Tibial nerve (tissue), 4 donors: Measurements from ENCODE around the gene TERT. TPM values are rescaled to one million over a fixed set of nuclear protein-coding genes. Genes with fewer than 3 reads are reported as not detected.

Experiments
- DNase-seq, 2 donors: peaks; one replicate each; pipeline ENCODE4 v3.0.0-alpha.2; 2019; ENCODE audit warnings: low spot score in 2 of 2
- H3K27ac ChIP-seq, 4 donors: fragments of 200-600 bp; sonication (generic) in 3 of 4; one replicate each; pipeline ENCODE4 v1.5.1; 2017 to 2019; ENCODE audit warnings: mild to moderate bottlenecking in 1 of 4
- H3K27me3 ChIP-seq, 2 donors: fragments of 200-600 bp; sonication (generic) in 1 of 2; one replicate each; pipeline versions ENCODE4 v1.5.1 to v1.6.0; 2017 to 2019
- H3K36me3 ChIP-seq, 3 donors: fragments of 200-600 bp; sonication (generic); one replicate each; pipeline ENCODE4 v1.5.1; 2018 to 2019
- H3K4me1 ChIP-seq, 4 donors: fragments of 200-600 bp; sonication (generic) in 3 of 4; one replicate each; pipeline ENCODE4 v1.5.1; 2017 to 2019
- H3K4me3 ChIP-seq, 4 donors: fragments of 200-600 bp; sonication (generic) in 3 of 4; one replicate each; pipeline ENCODE4 v1.5.1; 2017 to 2019; ENCODE audit warnings: mild to moderate bottlenecking in 1 of 4, moderate library complexity in 1 of 4
- H3K9me3 ChIP-seq, 4 donors: fragments of 200-600 bp; sonication (generic) in 3 of 4; one replicate each; pipeline ENCODE4 v1.5.1; 2017 to 2019
- CTCF ChIP-seq, 5 experiments: fragments of 200-600 bp in 3 of 5; fragments of 450-650 bp in 2 of 5; sonication (generic) in 3 of 5; IDR thresholded peaks; one replicate each; pipeline ENCODE4 v1.5.1; 2016 to 2019; ENCODE audit warnings: antibody characterized with exemption in 5 of 5, mild to moderate bottlenecking in 3 of 5, moderate library complexity in 2 of 5
- EP300 ChIP-seq, 2 donors: sonication (generic); formaldehyde crosslinking; IDR thresholded peaks; one replicate each; pipeline ENCODE4 v1.6.1; 2017; ENCODE audit warnings: antibody characterized with exemption in 2 of 2, mild to moderate bottlenecking in 1 of 2
- POLR2A ChIP-seq, 2 donors: fragments of 450-650 bp; IDR thresholded peaks; one replicate each; pipeline ENCODE4 v1.6.1; 2017; ENCODE audit warnings: antibody characterized with exemption in 2 of 2, mild to moderate bottlenecking in 2 of 2, moderate library complexity in 2 of 2
- WGBS, 2 donors: methylation state at CpG; one replicate each; pipeline ENCODE4 v1.1.5; 2018; 5-methylcytosine and 5-hydroxymethylcytosine counted together
- total RNA-seq, 4 donors: library from RNA; depleted of rRNA; stranded (reverse); fragments of >200 nt; gene quantifications; one replicate each; pipeline ENCODE4 v1.1.0, GENCODE V29; 2016

The TERT gene
- total RNA-seq, 4 donors from 2014 or later: not detected

GRCh38 chr5:1226839-1227581, 67.9 kb downstream of the TERT start:
- WGBS, 2 donors: 85% methylated on average over 50 of the region's 50 CpGs
- H3K27me3 ChIP-seq: peaks cover 0 to 6% of the 10 kb centered on the region in 2 donors

GRCh38 chr5:1226231-1226630, 68.6 kb downstream of the TERT start:
- Histone ChIP-seq H3K9me3 (no peaks in the 10 kb centered on the region), H3K4me1 (no peaks in the 10 kb centered on the region), H3K27ac (no peak overlapping the region), H3K4me3 (no peak overlapping the region), H3K27me3 (peaks cover 0 to 6% of the 10 kb centered on the region in 2 donors), H3K36me3 (no peaks in the 10 kb centered on the region)
- WGBS, 2 donors: 64 to 72% methylated on average over 9 to 12 of the region's 12 CpGs
- TF ChIP-seq CTCF (IDR thresholded peaks at IDR 0.05): no peak
- no peak for TF ChIP-seq EP300 (IDR thresholded peaks at IDR 0.05)
- no peak for TF ChIP-seq POLR2A (IDR thresholded peaks at IDR 0.05)
- no peak for DNase-seq

More at GRCh38 chr5:1226839-1227581, 67.9 kb downstream of the TERT start:
- no peaks in the 10 kb centered on the region for H3K36me3 ChIP-seq
- no peak overlapping the region for H3K27ac ChIP-seq
- H3K4me1 ChIP-seq: no peaks in the 10 kb centered on the region
- TF ChIP-seq EP300 (IDR thresholded peaks at IDR 0.05): no peak
- TF ChIP-seq POLR2A (IDR thresholded peaks at IDR 0.05): no peak
- TF ChIP-seq CTCF (IDR thresholded peaks at IDR 0.05): no peak
- H3K9me3 ChIP-seq: no peaks in the 10 kb centered on the region
- no peak for DNase-seq
- no peak overlapping the region for H3K4me3 ChIP-seq

GRCh38 chr5:1225081-1225480, 69.8 kb downstream of the TERT start, which contains the start of gene SLC6A18:
Gene SLC6A18, plus strand, starts transcription at chr5:1225381. Its CDS starts 97 bp downstream, at chr5:1225478.
- no peak for DNase-seq
- H3K27me3 ChIP-seq: peaks cover 0 to 6% of the 10 kb centered on the region in 2 donors
- H3K36me3 ChIP-seq: no peaks in the 10 kb centered on the region
- H3K4me3 ChIP-seq: no peak within 1 kb of the TSS
- 72 to 73% methylated on average over 11 of the region's 11 CpGs for WGBS, 2 donors
- H3K9me3 ChIP-seq: no peaks in the 10 kb centered on the region
- no peak for TF ChIP-seq CTCF (IDR thresholded peaks at IDR 0.05)
- H3K4me1 ChIP-seq: no peaks in the 10 kb centered on the region
- no peak within 1 kb of the TSS for H3K27ac ChIP-seq

- DNase-seq: no peak
- Histone ChIP-seq H3K27ac (no peak overlapping the region), H3K4me1 (no peaks in the 10 kb centered on the region), H3K9me3 (no peaks in the 10 kb centered on the region), H3K27me3 (peaks cover 0 to 6% of the 10 kb centered on the region in 2 donors), H3K36me3 (no peaks in the 10 kb centered on the region), H3K4me3 (no peak overlapping the region)
- TF ChIP-seq CTCF (IDR thresholded peaks at IDR 0.05) (no peak), POLR2A (IDR thresholded peaks at IDR 0.05) (no peak), EP300 (IDR thresholded peaks at IDR 0.05) (no peak)
- WGBS, 2 donors: 87 to 90% methylated on average over 12 to 15 of the region's 15 CpGs
Observed at GRCh38 chr5:1224631-1225030, 70.2 kb downstream of the TERT start.

DNA sequence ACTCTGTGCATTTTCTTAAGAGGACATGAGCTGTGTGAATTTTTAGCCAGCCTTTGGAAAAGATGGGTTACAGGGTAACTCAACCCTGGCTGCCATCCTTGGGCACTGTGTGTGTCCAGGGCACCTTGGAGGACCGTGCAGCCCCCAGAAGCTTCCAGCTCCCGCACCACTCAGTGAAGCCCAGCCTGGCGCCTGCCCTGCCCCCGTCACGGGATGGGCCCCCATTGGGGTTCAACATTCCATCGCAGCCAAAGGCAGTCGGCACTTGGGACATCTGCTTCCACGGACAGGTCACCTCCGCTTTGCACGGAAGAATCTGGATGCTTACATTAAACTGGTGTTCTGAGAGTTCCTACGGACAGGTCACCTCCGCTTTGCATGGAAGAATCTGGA, 71.6 kb downstream of the TERT start:
- DNase-seq: no peak
- H3K4me1 ChIP-seq: no peaks in the 10 kb centered on the region
- H3K27ac ChIP-seq: no peak overlapping the region
- TF ChIP-seq EP300 (IDR thresholded peaks at IDR 0.05) (no peak), POLR2A (IDR thresholded peaks at IDR 0.05) (no peak), CTCF (IDR thresholded peaks at IDR 0.05) (no peak)
- no peaks in the 10 kb centered on the region for H3K9me3 ChIP-seq
- peaks cover 0 to 1% of the 10 kb centered on the region in 2 donors for H3K27me3 ChIP-seq
- H3K36me3 ChIP-seq: no peaks in the 10 kb centered on the region
- H3K4me3 ChIP-seq: no peak overlapping the region
- 81 to 83% methylated on average over 12 of the region's 12 CpGs for WGBS, 2 donors
